Naive thymus-derived CD4-positive, alpha-beta T cell (primary cell): ENCODE measurements around the gene LGMN. TPM values are rescaled to one million over a fixed set of nuclear protein-coding genes. Genes with fewer than 3 reads are reported as not detected.

Source experiments
- ATAC-seq: fragments of 150-1000 bp; cut with Tn5 transposase; 2 replicates; pipeline ENCODE4 v1.10.0; 2021; ENCODE audit warnings: mild to moderate bottlenecking, moderate library complexity
- CTCF ChIA-PET: fragments of 350-600 bp; sonication (Branson Sonifier 250); formaldehyde crosslinking; loops from one replicate; lab custom pipeline; 2021; ENCODE audit warnings: antibody characterized with exemption; lab: Charles Lee
- POLR2A ChIA-PET: fragments of 350-600 bp; sonication (Branson Sonifier 250); formaldehyde crosslinking; loops from one replicate; lab custom pipeline; 2021; ENCODE audit warnings: antibody characterized with exemption, inconsistent platforms; lab: Charles Lee
- DNase-seq, 9 donors: peaks; one replicate each; pipeline versions ENCODE4 v3.0.0 to v3.0.0-alpha.2; 2020 to 2022; ENCODE audit warnings: mixed read lengths in 1 of 9
- H3K27ac ChIP-seq: one replicate; pipeline ENCODE4 v1.7.0; 2013; ENCODE audit warnings: mild to moderate bottlenecking, low read depth, low read length, moderate library complexity
- H3K27me3 ChIP-seq, 2 donors: one replicate each; pipeline ENCODE4 v1.7.0; 2013; ENCODE audit warnings: low read length in 2 of 2, mild to moderate bottlenecking in 2 of 2, moderate library complexity in 2 of 2; ENCODE audit not compliant: control insufficient read depth in 2 of 2, insufficient read depth in 2 of 2
- H3K36me3 ChIP-seq, 3 experiments: 1 replicate in 2 of 3; 2 replicates in 1 of 3; pipeline ENCODE4 v1.7.0; 2013; ENCODE audit warnings: low read length in 3 of 3, mild to moderate bottlenecking in 3 of 3, moderate library complexity in 1 of 3; ENCODE audit not compliant: insufficient read depth in 3 of 3, control insufficient read depth in 2 of 3
- H3K4me1 ChIP-seq, 2 donors: one replicate each; pipeline ENCODE4 v1.7.0; 2013; ENCODE audit warnings: low read length in 2 of 2, mild to moderate bottlenecking in 2 of 2, moderate library complexity in 1 of 2; ENCODE audit not compliant: control insufficient read depth in 2 of 2, insufficient read depth in 2 of 2
- H3K4me3 ChIP-seq: 2 replicates; pipeline ENCODE4 v1.7.0; 2013; ENCODE audit warnings: mild to moderate bottlenecking, low read length
- H3K9me3 ChIP-seq, 3 experiments: 1 replicate in 2 of 3; 2 replicates in 1 of 3; pipeline ENCODE4 v1.7.0; 2013; ENCODE audit warnings: low read length in 3 of 3; ENCODE audit not compliant: control insufficient read depth in 2 of 3
- H3K27ac Mint-ChIP-seq, 9 donors: one replicate each; pipeline ENCODE4 v1.8.0; 2020 to 2022; ENCODE audit warnings: mixed read lengths in 9 of 9, mild to moderate bottlenecking in 8 of 9, moderate library complexity in 5 of 9, inconsistent platforms in 2 of 9
- H3K27me3 Mint-ChIP-seq, 5 donors: one replicate each; pipeline ENCODE4 v1.8.0; 2021 to 2022; ENCODE audit warnings: mixed read lengths in 5 of 5, mild to moderate bottlenecking in 1 of 5
- H3K36me3 Mint-ChIP-seq, 5 donors: one replicate each; pipeline ENCODE4 v1.8.0; 2020 to 2022; ENCODE audit warnings: mixed read lengths in 5 of 5, mild to moderate bottlenecking in 3 of 5, inconsistent platforms in 1 of 5
- H3K4me1 Mint-ChIP-seq, 7 donors: one replicate each; pipeline ENCODE4 v1.8.0; 2020 to 2022; ENCODE audit warnings: mixed read lengths in 7 of 7, mild to moderate bottlenecking in 3 of 7, inconsistent platforms in 1 of 7
- H3K4me3 Mint-ChIP-seq, 10 donors: one replicate each; pipeline ENCODE4 v1.8.0; 2020 to 2022; ENCODE audit warnings: mild to moderate bottlenecking in 10 of 10, mixed read lengths in 10 of 10, moderate library complexity in 6 of 10, inconsistent platforms in 2 of 10
- H3K9me3 Mint-ChIP-seq, 11 donors: one replicate each; pipeline ENCODE4 v1.8.0; 2020 to 2022; ENCODE audit warnings: mixed read lengths in 11 of 11, mild to moderate bottlenecking in 4 of 11, inconsistent platforms in 1 of 11, moderate library complexity in 1 of 11
- intact Hi-C, 2 donors: fragments of 100-400 bp; cut with micrococcal nuclease; formaldehyde crosslinking; loops; one replicate each; pipeline ENCODE4 v1.15.1; 2023
- polyA plus RNA-seq, 2 donors: library from polyadenylated mRNA; unstranded; fragments of 300-500 nt; fragmentation: Illumina TruSeq; gene quantifications; one replicate each; pipeline ENCODE4 v1.2.3, GENCODE V29; 2021
- total RNA-seq, 6 experiments: library from RNA in 5 of 6; stranded (reverse) in 5 of 6; gene quantifications; 1 replicate in 5 of 6; 2 replicates in 1 of 6; pipeline ENCODE4 v1.2.3 and lab custom pipeline; 2021 to 2026

Gene LGMN
- total and polyA plus RNA-seq, 7 experiments from 2014 or later: 8.7 to 28.7 (median 25.2) TPM

GRCh38 chr14:92698393-92698792 lies 50.0 kb downstream of the LGMN start:
- no peaks in the 10 kb centered on the region for H3K27me3 ChIP-seq
- H3K9me3 Mint-ChIP-seq: peaks cover 0 to 2% (median 0%) of the 10 kb centered on the region in 11 donors
- H3K4me1 Mint-ChIP-seq: peaks cover 0 to 41% (median 31%) of the 10 kb centered on the region in 7 donors
- no peak overlapping the region for H3K4me3 ChIP-seq
- peaks cover 0 to 33% (median 0%) of the 10 kb centered on the region in 5 donors for H3K27me3 Mint-ChIP-seq
- ChIA-PET CTCF (interaction anchor here (0.8 kb wide), 1 partner anchor 1100 kb away, joined by 4 read pairs; no protein-coding TSS in a partner anchor), POLR2A (no interaction called here)
- intact Hi-C loops: no loop called here
- H3K36me3 Mint-ChIP-seq: peaks cover 0 to 3% (median 0%) of the 10 kb centered on the region in 5 donors
- ATAC-seq (no peak), DNase-seq (no peak)
- peaks cover 0 to 8% of the 10 kb centered on the region in 2 donors for H3K4me1 ChIP-seq
- no peak overlapping the region for H3K27ac ChIP-seq
- H3K4me3 Mint-ChIP-seq: no peak overlapping the region
- H3K36me3 ChIP-seq: peaks cover 0 to 2% (median 0%) of the 10 kb centered on the region in 3 experiments
- no peaks in the 10 kb centered on the region for H3K9me3 ChIP-seq
- no peak overlapping the region for H3K27ac Mint-ChIP-seq

- Mint-ChIP-seq H3K27ac (peak overlapping the region in 3 of 9 donors; percentile 43 to 89 (median 86)), H3K9me3 (peaks cover 0 to 2% (median 0%) of the 10 kb centered on the region in 11 donors), H3K36me3 (no peaks in the 10 kb centered on the region), H3K4me3 (no peak overlapping the region), H3K27me3 (peaks cover 0 to 32% (median 0%) of the 10 kb centered on the region in 5 donors), H3K4me1 (peaks cover 8 to 53% (median 42%) of the 10 kb centered on the region in 7 donors)
- ChIA-PET CTCF (no interaction called here), POLR2A (no interaction called here)
- no peaks in the 10 kb centered on the region for H3K27me3 ChIP-seq
- peak; percentile 23 for ATAC-seq
- DNase-seq: no peak
- no peaks in the 10 kb centered on the region for H3K36me3 ChIP-seq
- intact Hi-C loops: no loop called here
- H3K4me1 ChIP-seq: peaks cover 8 to 19% of the 10 kb centered on the region in 2 donors
- no peak overlapping the region for H3K27ac ChIP-seq
- no peaks in the 10 kb centered on the region for H3K9me3 ChIP-seq
- H3K4me3 ChIP-seq: no peak overlapping the region
These were observed 52.1 kb downstream of the LGMN start for GRCh38 chr14:92696366-92696765.

- intact Hi-C loops: no loop called here
- no peak for DNase-seq
These were observed 52.9 kb downstream of the LGMN start for GRCh38 chr14:92695562-92695961.

GRCh38 chr14:92694807-92695206 lies 53.6 kb downstream of the LGMN start:
- ChIA-PET POLR2A (no interaction called here), CTCF (no interaction called here)
- H3K4me1 Mint-ChIP-seq: peaks cover 8 to 53% (median 42%) of the 10 kb centered on the region in 7 donors
- no peaks in the 10 kb centered on the region for H3K36me3 Mint-ChIP-seq
- no peak overlapping the region for H3K4me3 ChIP-seq
- H3K9me3 ChIP-seq: no peaks in the 10 kb centered on the region
- H3K4me3 Mint-ChIP-seq: no peak overlapping the region
- ATAC-seq (no peak), DNase-seq (no peak)
- intact Hi-C loops: loop anchor here in 1 of 2 donors (5.0 kb wide), 1 partner anchor 52 kb away; the partner anchor contains the start of gene LGMN
- H3K9me3 Mint-ChIP-seq: peaks cover 0 to 2% (median 0%) of the 10 kb centered on the region in 11 donors
- peaks cover 0 to 27% (median 0%) of the 10 kb centered on the region in 5 donors for H3K27me3 Mint-ChIP-seq
- H3K4me1 ChIP-seq: peaks cover 8 to 19% of the 10 kb centered on the region in 2 donors
- no peaks in the 10 kb centered on the region for H3K27me3 ChIP-seq
- H3K36me3 ChIP-seq: peaks cover 0 to 13% (median 5%) of the 10 kb centered on the region in 3 experiments
- no peak overlapping the region for H3K27ac ChIP-seq
- peak overlapping the region in 6 of 9 donors; percentile 34 to 90 (median 72) for H3K27ac Mint-ChIP-seq

More at GRCh38 chr14:92695562-92695961, 52.9 kb downstream of the LGMN start:
- H3K4me1 Mint-ChIP-seq: peaks cover 8 to 53% (median 42%) of the 10 kb centered on the region in 7 donors
- peaks cover 0 to 5% (median 5%) of the 10 kb centered on the region in 3 experiments for H3K36me3 ChIP-seq
- H3K4me3 ChIP-seq: no peak overlapping the region
- no peak overlapping the region for H3K27ac ChIP-seq
- POLR2A ChIA-PET: no interaction called here
- H3K9me3 ChIP-seq: no peaks in the 10 kb centered on the region
- peak overlapping the region in 3 of 9 donors; percentile 17 to 89 (median 58) for H3K27ac Mint-ChIP-seq
- no peaks in the 10 kb centered on the region for H3K36me3 Mint-ChIP-seq
- peaks cover 0 to 27% (median 0%) of the 10 kb centered on the region in 5 donors for H3K27me3 Mint-ChIP-seq
- H3K27me3 ChIP-seq: no peaks in the 10 kb centered on the region
- H3K4me1 ChIP-seq: peaks cover 8 to 19% of the 10 kb centered on the region in 2 donors
- no peak for ATAC-seq
- peaks cover 0 to 2% (median 0%) of the 10 kb centered on the region in 11 donors for H3K9me3 Mint-ChIP-seq
- CTCF ChIA-PET: no interaction called here
- no peak overlapping the region for H3K4me3 Mint-ChIP-seq

GRCh38 chr14:92693998-92694795 lies 54.2 kb downstream of the LGMN start:
- Mint-ChIP-seq H3K27ac (peak overlapping the region in 8 of 9 donors; percentile 4 to 93 (median 68)), H3K36me3 (no peaks in the 10 kb centered on the region), H3K4me3 (peak overlapping the region in 1 of 10 donors; percentile 22)

GRCh38 chr14:92692822-92693226 lies 55.6 kb downstream of the LGMN start:
- ChIA-PET POLR2A (interaction anchor here (0.8 to 1.4 kb wide), 4 partner anchors 8 to 42 kb away, joined by 3 to 4 read pairs (median 3); no protein-coding TSS in a partner anchor), CTCF (no interaction called here)
- intact Hi-C loops: loop anchor here in 1 of 2 donors (5.0 kb wide), 1 partner anchor 54 kb away; the partner anchor contains the start of gene LGMN
- DNase-seq (peak in 7 of 9 donors; percentile 47 to 67 (median 59)), ATAC-seq (peak; percentile 57)
- Mint-ChIP-seq H3K4me1 (peaks cover 8 to 50% (median 42%) of the 10 kb centered on the region in 7 donors), H3K27me3 (peaks cover 0 to 22% (median 0%) of the 10 kb centered on the region in 5 donors), H3K27ac (peak overlapping the region in 8 of 9 donors; percentile 40 to 93 (median 76)), H3K9me3 (peaks cover 0 to 2% (median 0%) of the 10 kb centered on the region in 11 donors), H3K36me3 (peaks cover 0 to 1% (median 0%) of the 10 kb centered on the region in 5 donors), H3K4me3 (peak overlapping the region in 4 of 10 donors; percentile 18 to 52 (median 36))
- peak overlapping the region; percentile 49 for H3K27ac ChIP-seq
- H3K9me3 ChIP-seq: no peaks in the 10 kb centered on the region
- H3K4me1 ChIP-seq: peaks cover 8 to 19% of the 10 kb centered on the region in 2 donors
- no peak overlapping the region for H3K4me3 ChIP-seq
- peaks cover 0 to 28% (median 5%) of the 10 kb centered on the region in 3 experiments for H3K36me3 ChIP-seq
- H3K27me3 ChIP-seq: no peaks in the 10 kb centered on the region

More at GRCh38 chr14:92693998-92694795, 54.2 kb downstream of the LGMN start:
- H3K36me3 ChIP-seq: peaks cover 0 to 14% (median 5%) of the 10 kb centered on the region in 3 experiments
- DNase-seq: no peak
- no peak overlapping the region for H3K4me3 ChIP-seq
- no peak for ATAC-seq
- ChIA-PET POLR2A (interaction anchor here (1.2 kb wide), 1 partner anchor 10 kb away, joined by 3 read pairs; no protein-coding TSS in a partner anchor), CTCF (no interaction called here)
- H3K4me1 Mint-ChIP-seq: peaks cover 8 to 53% (median 42%) of the 10 kb centered on the region in 7 donors
- H3K9me3 Mint-ChIP-seq: peaks cover 0 to 2% (median 0%) of the 10 kb centered on the region in 11 donors
- peaks cover 8 to 19% of the 10 kb centered on the region in 2 donors for H3K4me1 ChIP-seq
- H3K27ac ChIP-seq: no peak overlapping the region
- H3K27me3 Mint-ChIP-seq: peaks cover 0 to 27% (median 0%) of the 10 kb centered on the region in 5 donors
- no peaks in the 10 kb centered on the region for H3K27me3 ChIP-seq
- intact Hi-C loops: loop anchor here in 1 of 2 donors (5.0 kb wide), 1 partner anchor 53 kb away; the partner anchor contains the start of gene LGMN
- H3K9me3 ChIP-seq: no peaks in the 10 kb centered on the region
